GM19467 (cell line): ENCODE results near the gene FAM53B.
A peak's percentile ranks its signal among the peaks of the same experiment; 100 is the strongest.

ENCODE experiments used
- ATAC-seq: cut with Tn5 transposase; IDR thresholded peaks from one replicate; pipeline ENCODE4 v1.9.1; 2021; ENCODE audit warnings: mild to moderate bottlenecking, moderate library complexity; ENCODE audit not compliant: unreplicated experiment

Gene FAM53B

GRCh38 chr10:124632064-124632531 is 112.1 kb downstream of the FAM53B start:
- ATAC-seq: no peak

DNA sequence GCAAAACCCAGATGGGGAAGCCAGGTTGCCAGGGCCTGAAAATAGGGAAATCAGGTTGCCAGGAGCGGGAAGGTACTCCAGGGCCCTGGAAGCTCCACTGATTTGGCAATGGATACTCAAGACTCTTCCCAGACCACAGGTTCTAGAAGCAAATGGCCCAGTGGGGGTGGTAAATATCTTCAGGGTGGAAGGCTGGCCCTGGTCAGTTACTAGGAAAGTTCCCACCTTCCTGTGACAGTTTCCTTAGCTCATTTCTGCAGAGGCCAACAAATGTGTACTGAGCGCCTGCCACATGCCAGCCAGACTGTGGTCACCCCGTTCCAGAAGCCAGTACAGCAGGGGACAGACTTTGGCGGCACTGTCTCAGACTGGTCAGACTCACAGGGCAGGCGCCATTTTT is 113.6 kb downstream of the FAM53B start:
- no peak for ATAC-seq

- no peak for ATAC-seq
These were observed 114.3 kb downstream of the FAM53B start for GRCh38 chr10:124629842-124630241.

- no peak for ATAC-seq
These were observed 114.8 kb downstream of the FAM53B start for GRCh38 chr10:124629415-124629814.

DNA sequence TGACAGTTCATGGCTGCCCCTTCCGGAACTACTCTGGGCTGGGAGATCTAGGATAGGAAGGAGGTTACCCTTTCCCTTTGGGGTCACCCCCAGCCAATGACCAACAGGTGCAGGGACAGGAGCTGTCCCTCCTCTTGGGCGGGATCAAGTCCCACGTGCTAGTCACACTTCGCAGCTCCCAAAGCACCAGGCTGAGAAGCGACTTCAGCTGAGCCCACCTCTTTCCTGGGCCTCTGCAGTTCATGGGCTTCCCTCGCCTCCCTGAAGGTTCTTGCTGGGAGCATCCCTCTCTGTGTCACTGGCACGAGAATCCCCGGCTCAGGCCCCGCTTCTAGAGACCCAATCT is 115.5 kb downstream of the FAM53B start:
- ATAC-seq: no peak

DNA sequence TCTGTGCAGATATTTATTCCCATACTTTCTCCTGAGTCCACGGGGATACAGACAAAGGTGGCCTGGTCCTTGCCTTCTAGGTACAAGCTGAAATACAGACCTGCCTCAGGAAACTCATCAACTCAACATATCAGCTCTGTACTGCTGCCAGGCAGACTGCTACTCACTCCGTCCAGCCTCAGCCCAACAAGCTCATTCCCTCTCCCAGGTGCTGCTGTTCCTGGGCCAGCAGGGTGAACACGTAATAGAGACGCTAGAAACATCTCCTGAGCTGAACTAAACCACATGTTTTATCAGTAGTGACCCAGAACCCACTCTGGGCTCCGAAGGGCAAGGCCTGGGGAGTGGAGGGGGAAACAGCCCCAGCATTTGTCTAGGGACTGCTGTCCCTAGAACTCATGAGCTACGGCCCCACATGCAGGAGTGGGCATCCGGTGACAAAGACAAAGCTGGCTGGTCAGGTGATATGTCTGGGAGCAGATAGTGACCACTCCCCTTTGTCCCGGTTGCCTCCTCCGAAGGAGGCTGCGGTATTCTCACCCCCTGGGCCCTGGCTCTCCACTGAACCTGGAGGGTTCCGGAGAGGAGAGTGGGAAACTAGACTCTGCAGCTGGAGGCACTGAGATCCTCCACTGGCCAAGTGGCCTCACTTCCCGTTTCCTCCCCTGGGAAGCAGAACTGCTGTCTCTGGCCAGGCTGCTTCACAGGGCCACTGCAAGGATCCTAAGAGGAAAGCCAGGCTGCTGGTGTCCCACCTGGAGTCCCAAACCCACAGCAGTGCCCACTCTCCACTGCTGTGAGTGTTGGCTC is 116.1 kb downstream of the FAM53B start:
- ATAC-seq: no peak

DNA sequence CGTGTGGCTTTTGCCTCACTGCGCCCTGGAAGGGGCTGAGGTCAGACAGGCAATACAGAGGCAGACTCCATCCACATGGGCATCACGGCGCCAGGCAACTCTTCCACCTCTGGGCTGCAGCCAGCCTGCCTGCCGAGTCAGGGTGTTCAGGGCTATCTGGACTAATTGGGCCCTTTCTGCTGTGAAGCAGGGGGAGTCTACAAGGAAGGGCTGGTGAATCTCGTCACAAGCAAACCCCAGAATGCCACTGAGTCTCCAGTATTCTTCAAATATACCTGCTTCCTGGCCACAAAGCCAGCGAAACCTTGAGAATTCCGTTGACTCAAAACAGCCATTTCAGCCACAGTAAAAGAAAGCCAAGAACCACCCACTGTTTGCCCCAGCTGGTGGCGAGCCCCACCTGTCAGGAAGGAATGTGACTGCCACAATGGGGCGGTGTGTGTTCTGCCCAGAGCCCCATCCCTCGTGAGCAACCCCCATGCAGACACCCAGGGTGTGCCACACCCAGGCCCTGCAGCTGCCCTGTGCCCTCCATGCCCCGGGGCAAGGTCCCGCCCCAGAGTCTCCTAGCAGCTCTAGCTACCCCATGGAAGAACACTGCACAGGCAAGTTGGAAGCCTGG is 117.3 kb downstream of the FAM53B start:
- ATAC-seq: no peak

DNA sequence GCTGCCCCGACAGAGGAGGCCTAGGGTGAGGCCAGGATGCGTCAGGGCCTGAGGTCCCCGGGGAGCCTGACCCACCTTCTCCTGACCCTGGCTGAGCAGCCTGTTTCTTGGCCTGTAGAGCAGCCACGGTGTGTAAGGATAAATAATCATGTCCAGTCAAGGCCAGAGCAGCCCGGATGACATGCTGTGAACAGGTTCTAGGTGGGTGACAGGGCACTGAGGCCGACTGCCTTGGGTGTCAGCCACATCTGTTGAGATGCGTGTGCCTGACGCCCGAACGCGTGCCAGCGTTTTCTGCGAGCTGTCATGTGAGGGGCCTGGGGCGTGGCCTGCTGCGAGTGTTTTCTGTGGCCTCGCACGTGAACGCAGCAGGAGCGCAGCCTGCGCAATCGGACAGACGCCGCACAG is 118.3 kb downstream of the FAM53B start:
- no peak for ATAC-seq

DNA sequence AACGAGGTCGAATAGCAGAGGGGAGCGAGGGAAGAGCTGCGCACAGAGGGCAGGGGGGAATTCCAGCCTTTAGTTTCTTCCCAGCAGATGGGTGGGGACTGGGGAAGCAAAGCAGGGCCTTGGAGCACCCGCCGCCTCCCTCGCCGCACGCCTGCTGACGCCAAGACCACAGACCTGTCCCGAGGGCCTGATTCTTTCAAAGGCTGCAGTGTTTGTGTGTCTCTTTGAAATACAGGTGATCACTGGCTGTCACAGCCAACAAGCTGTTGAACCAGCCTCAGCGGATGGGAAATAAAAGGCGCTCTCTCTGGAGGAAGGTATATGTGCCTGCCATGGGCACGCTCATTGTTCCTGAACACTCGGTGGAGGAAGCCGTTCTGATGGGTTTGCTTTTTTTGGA is 119.3 kb downstream of the FAM53B start:
- ATAC-seq: no peak

DNA sequence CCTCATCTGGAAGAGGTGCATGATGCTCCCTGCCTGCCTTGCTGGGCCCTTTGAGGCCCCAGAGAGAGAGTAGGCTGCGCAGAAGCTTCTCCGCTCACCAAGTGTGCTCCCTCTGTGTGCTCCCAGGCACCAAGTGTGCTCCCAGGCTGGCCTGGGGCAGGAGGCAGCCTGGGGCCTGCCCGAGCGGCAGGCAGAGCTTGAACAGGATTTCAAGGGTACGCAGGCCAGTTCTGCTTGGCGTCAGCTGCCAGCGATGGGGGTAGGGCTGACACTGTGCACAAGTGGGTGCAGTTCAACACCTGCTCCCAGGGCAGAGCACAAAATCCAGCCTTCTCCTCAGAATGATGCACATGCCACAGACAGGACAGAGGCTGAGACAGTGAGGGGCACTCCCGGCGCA is 119.7 kb downstream of the FAM53B start:
- no peak for ATAC-seq

GRCh38 chr10:124624006-124624405 is 120.2 kb downstream of the FAM53B start:
- ATAC-seq: no peak

DNA sequence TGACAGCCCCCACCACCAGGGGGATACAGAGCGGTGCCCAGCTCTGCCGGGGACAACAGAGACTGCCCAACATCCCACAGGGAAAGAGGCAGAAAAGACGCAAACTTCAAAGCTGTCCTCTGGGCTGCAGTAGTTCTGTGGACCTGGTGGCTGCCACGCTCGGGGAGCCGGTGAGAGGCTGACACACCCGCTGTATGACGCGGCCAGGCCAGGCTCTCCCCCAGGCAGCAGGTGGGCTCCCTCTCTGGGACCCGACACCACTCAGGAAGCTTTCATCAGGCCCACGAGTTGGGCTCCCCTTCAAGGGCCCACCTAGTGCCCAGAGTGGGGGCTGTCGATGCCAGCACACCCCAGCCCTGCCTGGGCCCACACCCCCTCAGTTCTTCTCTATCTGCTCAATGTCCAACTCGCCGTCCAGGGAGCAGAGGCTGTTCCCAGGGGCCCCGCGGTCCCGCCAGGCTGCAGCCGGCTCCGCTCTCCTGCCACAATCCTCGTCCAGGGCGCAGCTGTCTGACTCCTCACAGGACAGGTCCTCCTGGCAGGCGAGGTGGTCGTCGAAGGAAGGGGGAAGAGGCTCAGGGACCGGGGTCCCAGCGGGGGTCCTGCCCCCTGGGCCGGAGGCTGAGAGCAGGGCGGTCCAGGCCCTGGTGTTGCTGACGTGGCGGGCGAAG is 121.2 kb downstream of the FAM53B start:
- no peak for ATAC-seq

DNA sequence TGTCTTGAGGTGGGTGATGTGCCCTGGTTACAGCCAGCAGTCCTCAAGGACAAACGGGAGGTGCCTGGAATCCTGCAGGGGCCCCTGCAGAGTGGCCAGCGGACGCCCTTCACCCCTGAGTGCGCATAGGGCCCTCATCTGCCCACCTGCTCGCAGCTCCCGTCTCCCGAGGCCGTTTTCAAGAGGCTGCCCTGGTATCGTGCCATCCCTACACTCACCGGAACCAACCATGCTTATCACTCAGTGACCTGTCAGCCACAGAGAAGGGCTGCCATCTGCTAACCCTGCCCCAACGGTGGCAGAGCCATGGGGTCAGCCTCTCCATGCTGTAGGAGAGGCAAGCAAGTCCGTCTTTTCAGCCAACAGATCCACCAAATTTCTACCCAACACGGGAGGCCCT is 122.0 kb downstream of the FAM53B start:
- ATAC-seq: no peak

DNA sequence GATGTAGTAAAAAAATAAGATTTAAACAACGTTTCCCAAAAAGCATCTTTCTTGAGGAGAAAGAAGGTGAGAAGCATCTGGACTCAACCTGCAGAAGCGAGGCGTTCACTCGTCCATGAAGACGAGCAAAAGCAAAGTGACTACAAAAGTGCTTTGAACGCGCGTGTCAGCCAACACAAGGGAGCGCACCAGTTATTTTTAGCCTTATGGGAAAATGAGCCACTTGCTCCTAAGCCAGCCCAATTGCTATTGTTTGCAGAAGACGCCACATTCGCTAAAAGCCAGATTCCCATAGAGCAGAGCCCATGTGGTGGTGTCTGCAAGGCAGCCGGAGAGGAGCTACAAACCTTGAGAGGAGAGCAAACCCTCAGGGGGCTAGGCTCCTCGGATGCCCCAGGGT is 122.5 kb downstream of the FAM53B start:
- no peak for ATAC-seq

DNA sequence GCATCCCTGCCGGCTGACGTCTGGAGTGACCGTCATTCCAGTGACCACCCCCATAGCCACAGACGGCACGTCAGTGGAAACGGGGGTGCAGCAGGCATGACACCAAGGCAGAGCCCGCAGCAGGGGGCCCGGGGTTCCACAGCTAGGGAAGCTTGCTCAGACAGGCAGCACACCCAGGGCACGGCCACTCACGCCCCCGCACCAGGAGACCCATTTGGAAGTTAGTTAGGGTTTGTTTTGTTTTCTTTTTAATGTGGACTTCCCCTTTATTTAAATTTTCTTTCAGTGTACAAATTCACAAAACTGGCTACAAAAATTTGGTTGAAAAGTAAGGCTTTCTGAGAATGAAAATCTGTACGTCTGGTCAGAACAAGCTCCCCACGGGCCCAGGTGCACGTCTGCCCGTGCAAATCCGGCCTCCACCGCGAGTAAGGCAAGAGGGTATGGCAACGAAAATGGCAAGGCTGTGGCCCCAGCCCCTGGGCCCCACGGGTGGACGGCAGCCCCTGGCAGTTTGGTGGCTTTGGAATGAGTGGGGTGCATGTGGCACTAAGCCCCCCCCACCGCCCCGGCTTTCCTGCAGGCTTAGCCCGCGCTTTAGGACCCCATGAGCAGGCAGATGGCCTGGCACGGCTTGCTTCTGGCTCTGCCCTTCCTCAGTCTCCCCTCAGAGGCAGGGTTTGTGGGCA is 124.2 kb downstream of the FAM53B start:
- peak; percentile 36 for ATAC-seq

DNA sequence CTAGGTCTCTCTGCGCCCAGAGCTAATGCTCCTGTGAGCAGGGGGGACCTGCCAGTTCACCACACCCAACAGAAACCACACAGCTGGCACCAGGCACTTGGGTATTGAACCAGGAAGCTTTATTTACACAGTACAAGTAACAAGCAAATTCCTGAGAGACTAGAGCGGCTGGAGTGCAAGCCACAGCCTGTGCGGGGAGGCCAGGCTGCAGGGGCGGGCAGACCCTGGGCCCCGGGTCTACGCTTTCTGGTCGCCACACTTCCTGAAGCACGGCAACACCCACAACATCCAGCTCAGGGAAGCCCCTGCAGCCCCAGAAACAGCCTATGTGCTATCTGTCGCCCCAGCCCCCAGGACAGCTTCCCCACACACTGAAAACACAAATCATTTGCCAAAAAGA is 125.0 kb downstream of the FAM53B start:
- ATAC-seq: peak; percentile 21

GRCh38 chr10:124618470-124619073 is 125.6 kb downstream of the FAM53B start:
- no peak for ATAC-seq

DNA sequence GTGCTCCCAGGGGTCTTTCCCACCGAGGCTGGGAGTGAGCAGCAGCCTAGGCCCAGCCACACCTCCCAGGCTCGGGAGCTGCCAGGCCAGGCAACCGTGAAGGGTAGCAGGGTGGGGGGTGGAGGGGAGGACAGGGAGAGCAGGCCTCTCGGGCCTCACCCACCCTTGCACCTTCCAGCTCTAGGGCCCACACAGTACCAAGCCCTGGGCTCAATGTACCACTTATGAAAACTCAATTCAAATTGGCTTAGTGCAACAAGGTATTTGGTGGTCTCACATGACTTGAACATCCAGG is 127.4 kb downstream of the FAM53B start:
- ATAC-seq: no peak

DNA sequence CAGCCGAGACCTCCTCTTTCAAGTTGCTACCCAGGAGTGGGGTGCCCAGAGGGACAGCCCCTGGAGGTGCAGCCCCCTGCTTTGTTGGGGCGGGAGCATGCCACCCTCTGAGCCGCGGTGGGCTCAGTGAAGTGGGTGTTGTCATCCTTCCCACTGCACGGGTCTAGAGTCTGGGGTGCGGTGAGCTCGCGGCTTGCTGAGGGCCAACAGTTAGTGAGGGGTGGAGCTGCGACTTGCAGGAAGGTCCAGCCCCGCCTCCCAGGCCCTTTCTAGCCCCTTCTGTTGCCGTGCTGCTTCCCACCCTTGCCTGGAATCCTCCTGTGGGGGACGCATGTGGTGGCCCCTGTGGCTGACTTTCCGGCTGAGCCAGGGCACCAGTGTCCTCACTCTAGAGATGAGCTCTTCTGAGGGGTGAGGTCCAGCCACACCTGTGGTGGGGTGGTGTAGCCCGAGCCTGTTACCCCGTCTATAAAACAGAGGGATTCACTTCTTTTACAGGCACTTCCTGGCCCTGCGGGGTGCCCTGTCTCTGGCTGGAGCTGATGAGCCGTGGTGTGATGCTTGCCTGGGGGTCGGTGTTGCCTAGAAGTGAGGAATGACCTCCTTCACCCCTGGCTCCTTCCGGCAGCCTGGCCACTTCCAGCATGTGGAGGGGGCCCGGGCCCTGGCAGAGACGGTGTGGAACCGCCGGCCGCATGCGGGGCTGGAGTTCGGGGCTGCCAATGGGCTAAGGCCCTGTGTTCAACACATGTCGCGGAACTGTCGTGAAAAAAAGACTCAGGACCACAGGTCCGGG is 127.9 kb downstream of the FAM53B start:
- ATAC-seq: no peak

- no peak for ATAC-seq
These were observed 128.9 kb downstream of the FAM53B start for GRCh38 chr10:124615259-124615658.
